LHCN-M2 (cell line): ENCODE data around the gene CCDC185. TPM values are rescaled to one million over a fixed set of nuclear protein-coding genes. Genes with fewer than 3 reads are reported as not detected.
"Not testable (repeated sequence)": the region's sequence is repeated elsewhere in the genome, so short reads cannot be mapped to it uniquely, and the experiment has no call there.

ENCODE experiments used
- DNase-seq: peaks from one replicate; pipeline ENCODE4 v3.0.0-alpha.2; 2012; ENCODE audit warnings: low read depth
- total RNA-seq: library from RNA; depleted of rRNA; stranded (reverse); fragments of >200 nt; gene quantifications from 2 replicates; pipeline ENCODE4 v1.2.3, GENCODE V29; 2014

The CCDC185 gene
- total RNA-seq, 1 experiment from 2014 or later: not detected

DNA sequence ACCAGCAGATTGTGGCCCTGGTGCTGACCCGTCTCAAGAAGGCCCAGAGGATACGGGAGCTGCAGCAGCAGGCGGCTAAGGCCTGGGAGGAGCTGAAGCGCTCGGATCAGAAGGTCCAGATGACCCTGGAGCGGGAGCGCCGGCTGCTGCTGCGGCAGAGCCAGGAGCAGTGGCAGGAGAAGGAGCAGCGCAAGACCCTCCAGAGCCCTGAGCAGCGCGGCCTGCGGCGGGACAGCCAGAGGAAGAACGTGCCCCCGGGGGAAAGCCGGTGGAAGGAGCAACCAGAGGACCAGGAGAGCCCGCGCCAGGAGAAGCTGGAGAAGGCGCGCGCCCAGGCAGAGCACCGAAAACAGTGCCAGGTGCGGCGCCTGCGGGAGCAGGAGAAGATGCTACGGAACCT, 1.0 kb downstream of the CCDC185 start:
- no peak for DNase-seq

- DNase-seq: no peak
Observed at GRCh38 chr1:223394706-223395105, 1.5 kb downstream of the CCDC185 start.

DNA sequence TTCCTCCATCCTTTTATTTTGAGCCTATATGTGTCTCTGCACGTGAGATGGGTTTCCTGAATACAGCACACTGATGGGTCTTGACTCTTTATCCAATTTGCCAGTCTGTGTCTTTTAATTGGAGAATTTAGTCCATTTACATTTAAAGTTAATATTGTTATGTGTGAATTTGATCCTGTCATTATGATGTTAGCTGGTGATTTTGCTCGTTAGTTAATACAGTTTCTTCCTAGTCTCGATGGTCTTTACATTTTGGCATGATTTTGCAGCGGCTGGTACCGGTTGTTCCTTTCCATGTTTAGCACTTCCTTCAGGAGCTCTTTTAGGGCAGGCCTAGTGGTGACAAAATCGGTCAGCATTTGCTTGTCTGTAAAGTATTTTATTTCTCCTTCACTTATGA, 6.2 kb downstream of the CCDC185 start:
- DNase-seq: not testable (repeated sequence)

DNA sequence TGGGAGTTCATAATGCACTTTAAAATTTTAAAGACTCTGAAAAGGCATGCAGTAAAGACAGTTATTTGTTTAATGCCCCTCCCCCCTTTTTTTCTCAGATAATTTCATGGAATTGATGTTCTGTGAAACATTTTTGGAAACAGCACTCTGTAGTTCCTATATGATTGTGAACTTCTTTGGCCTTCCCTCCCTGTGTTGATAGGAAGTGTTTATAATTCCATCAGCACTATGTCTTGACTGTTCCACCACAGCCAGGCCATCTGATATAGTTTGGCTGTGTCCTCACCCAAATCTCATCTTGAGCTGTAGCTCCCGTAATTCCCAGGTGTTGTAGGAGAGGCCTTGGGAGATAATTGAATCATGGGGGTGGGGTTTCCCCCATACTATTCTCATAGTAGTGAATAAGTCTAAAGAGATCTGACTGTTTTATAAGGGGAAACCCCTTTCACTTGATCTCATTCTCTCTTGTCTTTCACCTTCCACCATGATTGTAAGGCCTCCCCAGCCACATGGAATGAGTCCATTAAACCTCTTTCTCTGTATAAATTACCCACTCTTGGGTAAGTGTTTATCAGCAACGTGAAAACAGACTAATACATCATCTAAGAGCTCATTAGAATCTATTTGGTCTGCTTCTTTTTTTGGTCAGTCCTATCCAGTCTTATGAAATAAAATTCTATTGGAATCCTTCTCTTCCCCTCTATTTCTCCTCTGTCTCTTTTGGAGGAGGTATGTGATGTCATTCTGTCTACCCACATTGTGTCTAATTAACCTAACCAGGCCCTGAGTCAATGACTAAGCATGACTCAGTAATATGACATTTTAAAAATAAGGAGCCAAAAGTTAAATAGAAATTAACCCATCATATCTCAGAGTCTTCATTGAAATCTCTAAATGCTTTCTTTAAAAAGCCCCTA, 8.9 kb downstream of the CCDC185 start:
- DNase-seq: peak; percentile 49

GRCh38 chr1:223402790-223403142, 9.6 kb downstream of the CCDC185 start:
- no peak for DNase-seq

DNA sequence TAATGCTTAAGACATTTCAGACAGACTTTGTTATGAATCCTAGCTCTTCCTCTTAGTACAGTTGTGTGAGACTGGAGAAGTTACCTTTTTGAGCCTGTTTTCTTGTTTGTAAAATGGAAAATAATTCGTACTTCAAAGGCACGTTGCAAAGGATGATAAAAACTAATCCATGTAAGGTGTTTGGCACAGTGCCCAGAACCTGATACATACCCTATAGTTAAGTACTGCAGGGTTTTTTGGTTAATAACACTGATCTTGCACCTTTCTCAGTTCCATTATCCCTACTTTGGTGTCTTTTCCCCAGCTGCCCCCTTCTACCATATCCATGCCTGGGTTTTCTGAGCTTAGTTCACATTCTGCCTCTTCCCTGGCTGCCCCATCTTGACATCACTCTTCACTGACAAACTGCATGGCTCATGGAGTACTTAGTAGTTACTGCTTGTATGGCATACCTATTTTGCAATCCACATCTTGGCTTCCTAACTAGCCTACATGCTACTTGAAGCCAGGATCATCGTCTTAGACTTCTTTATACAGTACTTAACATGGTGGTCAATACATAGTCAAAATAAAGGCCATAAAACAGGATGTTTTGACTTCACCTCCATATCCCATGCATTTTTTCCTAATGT, 10.1 kb downstream of the CCDC185 start:
- no peak for DNase-seq

DNA sequence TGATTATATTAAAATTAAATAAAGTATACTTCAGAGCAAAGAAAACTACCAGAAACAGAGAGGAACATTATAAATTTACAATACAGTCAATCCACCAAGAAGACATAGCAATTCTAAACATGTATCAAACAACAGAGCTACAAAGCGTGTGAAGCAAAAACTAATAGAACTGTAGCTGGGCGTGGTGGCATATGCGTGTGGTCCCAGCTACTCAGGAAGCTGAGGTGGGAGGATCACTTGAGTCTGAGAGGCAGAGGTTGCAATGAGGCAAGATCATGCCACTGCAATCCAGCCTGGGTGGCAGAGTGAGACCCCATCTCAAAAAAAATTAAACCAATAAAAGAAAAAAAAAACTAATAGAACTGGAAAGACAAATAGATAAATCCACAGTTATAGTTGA, 12.3 kb downstream of the CCDC185 start:
- DNase-seq: no peak

- no peak for DNase-seq
Observed at GRCh38 chr1:223410036-223410435, 16.8 kb downstream of the CCDC185 start.

DNA sequence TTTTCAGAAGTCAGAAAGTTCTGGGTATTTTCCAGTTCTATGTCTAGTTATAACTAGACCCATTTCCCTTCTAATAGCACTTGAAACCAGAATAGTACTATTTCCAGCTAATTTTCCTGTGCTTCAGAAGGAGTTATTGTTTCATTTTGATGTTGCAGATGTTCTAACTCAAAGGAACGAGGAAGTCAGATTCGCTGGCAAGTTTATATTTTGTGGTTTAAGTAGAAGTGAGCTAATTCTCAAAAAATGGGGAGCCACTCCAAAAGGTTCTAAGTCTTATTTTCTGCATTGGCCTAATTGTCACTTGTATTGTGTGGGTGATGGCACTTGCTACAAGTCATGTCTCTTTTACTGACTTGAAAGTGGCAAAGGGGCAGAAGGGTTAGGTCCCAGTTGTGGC, 18.1 kb downstream of the CCDC185 start:
- no peak for DNase-seq

GRCh38 chr1:223411710-223412109, 18.5 kb downstream of the CCDC185 start:
- DNase-seq: no peak

DNA sequence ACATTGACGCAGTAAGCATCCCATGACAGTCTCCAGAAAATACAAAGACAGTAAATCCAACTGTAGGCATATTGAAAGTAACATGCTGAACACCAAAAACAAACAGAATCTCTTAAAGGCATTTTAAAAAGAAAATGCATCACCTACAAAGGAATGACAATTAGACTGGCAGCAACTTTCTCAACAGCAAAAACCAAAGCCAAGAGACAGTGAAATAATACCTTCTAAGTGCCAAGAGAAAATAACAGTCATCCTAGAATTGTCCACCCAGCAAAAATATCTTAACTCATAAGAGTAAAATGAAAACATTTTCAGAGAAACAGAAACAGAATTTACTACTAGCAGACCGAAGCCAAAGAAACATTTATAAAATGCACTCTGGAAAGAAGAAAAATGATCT, 20.0 kb downstream of the CCDC185 start:
- DNase-seq: no peak

- no peak for DNase-seq
Observed at GRCh38 chr1:223417444-223417843, 24.2 kb downstream of the CCDC185 start.

DNA sequence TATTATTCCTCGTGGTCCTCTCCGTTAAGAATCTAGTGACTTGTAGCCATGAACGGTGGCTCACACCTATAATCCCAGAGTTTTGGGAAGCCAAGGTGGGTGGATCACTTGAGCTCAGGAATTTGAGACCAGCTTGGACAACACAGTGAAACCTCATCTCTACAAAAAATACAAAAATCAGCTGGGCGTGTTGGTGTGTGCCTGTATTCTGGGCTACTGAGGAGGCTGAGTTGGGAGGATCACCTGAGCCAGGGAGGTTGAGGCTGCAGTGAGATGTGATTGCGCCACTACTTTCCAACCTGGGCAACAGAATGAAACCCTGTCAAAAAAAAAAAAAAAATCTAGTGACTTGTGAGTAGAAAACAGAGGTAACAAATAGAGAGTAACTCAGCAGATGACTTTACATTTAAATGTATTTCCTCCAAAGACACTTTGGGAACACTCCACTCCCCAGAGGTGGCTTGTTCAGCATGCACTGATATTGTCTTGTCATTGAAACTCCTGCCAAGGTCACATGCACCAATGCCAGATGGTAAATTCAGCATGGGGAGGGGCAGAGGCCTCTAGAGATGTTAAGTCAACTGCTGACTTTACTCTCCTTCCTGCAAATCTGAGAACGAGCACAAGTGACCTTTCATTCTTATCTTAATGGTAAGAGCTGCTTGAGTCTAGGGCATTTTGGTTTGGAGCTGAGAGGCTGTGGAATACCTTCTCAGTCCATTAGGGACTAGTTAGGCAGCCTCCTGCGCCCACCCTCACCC, 24.9 kb downstream of the CCDC185 start:
- DNase-seq: no peak

GRCh38 chr1:223419115-223419514, 25.9 kb downstream of the CCDC185 start:
- no peak for DNase-seq

GRCh38 chr1:223419561-223419960, 26.3 kb downstream of the CCDC185 start:
- no peak for DNase-seq

DNA sequence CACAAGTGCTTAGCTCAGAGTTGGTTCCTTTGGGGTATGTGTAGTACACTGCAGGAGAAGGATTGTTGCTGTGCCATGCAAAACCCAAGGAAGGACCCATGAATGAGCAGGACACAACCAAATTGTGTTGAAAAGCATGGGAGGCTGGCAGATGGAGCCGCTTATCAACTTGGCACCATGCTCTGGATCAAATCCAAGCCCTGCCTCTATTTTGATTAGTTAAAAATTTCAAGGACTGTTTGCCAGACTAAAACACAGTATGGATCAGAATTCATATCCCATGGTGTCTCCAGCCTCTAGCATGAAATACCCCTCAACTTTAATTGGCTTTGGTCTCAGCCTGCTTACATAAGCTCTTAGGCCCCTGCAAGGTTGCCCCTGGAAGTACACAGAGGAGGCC, 27.8 kb downstream of the CCDC185 start:
- no peak for DNase-seq

DNA sequence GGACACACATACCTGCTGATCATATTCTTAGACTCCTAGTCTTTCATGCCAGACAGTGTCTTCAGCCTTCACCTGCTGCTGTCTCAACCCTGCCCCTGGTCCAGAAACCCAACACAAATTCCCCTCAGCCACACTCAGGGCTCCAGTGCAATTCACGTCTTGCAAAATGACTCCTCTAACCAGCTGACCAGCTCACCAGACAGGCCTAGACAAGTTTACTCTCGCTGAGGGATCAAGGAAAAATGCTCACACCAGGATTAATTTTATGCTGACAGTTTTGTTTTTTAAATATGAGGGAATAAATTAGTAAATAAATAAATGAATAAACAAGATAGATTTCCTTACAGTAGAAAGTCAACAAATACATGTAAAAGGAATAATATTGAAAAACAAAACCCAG, 28.5 kb downstream of the CCDC185 start:
- no peak for DNase-seq

- DNase-seq: no peak
Observed at GRCh38 chr1:223422911-223423310, 29.7 kb downstream of the CCDC185 start.

- peak; percentile 50 for DNase-seq
Observed at GRCh38 chr1:223423641-223424233, 30.5 kb downstream of the CCDC185 start.

- no peak for DNase-seq
Observed at GRCh38 chr1:223425550-223425949, 32.3 kb downstream of the CCDC185 start.

DNA sequence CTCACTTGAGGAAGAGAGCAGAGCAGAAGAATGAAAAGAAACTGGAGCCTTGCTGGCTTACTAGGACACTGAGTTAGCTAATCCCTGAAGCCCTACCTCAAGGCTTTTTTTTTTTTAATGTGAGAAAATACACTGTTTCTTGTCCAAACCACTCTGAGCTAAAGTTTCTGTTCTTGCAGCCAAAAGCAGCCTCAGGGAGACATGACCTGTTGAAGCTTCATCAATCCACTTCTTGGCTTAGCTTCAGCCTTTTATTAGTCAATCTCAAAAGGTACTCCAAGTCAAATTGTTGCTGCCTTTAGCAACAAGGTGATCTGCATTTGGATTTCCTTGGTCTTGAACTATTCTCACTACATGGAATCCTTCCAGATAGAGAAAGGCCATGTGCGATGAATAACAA, 33.7 kb downstream of the CCDC185 start:
- DNase-seq: no peak

DNA sequence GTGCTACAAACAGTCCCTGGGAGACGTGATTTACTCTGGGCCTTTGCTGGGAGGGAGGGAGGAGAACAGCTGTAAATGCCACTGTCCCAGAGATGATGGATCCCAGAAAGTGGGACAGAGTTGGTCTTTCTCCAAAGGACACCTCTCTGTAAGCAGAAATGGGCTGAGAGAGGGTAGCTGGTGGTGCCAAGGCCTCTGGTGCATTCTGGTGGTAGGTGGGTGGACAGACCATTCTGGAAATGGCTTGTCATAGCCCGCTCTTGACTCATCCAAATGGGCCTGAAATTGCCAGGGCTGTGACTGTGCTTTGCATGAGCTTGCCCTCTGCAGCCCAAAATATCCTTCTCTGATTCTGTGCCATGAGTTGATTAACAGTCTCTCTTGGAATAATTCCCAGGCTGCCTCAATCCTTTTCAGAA, 36.1 kb downstream of the CCDC185 start:
- DNase-seq: no peak
